PC-3 (cell line): ENCODE data around the gene PLEKHM1.

ENCODE experiments used
- CTCF ChIP-seq: fragments of 300-600 bp; sonication (generic); conservative IDR thresholded peaks from 2 replicates; pipeline ENCODE4 v1.5.1; 2017; ENCODE audit warnings: antibody characterized with exemption, low read depth, mild to moderate bottlenecking, low read length
- EZH2 ChIP-seq: fragments of 300-600 bp; sonication (generic); IDR thresholded peaks from one replicate; pipeline ENCODE4 v1.6.1; 2017; ENCODE audit warnings: antibody characterized with exemption, mild to moderate bottlenecking, low read length; ENCODE audit not compliant: unreplicated experiment
- EZH2phosphoT487 ChIP-seq: fragments of 300-600 bp; sonication (generic); IDR thresholded peaks from 2 replicates; pipeline ENCODE4 v1.6.1; 2018; ENCODE audit warnings: mild to moderate bottlenecking, antibody characterized with exemption, low read length, borderline replicate concordance

GRCh38 chr17:45394091-45394490 is 96.4 kb downstream of the PLEKHM1 start:
- no peak for TF ChIP-seq CTCF
- TF ChIP-seq EZH2: no peak
- TF ChIP-seq EZH2phosphoT487: no peak
